ENCODE measurements around the gene RPL15.

DNA sequence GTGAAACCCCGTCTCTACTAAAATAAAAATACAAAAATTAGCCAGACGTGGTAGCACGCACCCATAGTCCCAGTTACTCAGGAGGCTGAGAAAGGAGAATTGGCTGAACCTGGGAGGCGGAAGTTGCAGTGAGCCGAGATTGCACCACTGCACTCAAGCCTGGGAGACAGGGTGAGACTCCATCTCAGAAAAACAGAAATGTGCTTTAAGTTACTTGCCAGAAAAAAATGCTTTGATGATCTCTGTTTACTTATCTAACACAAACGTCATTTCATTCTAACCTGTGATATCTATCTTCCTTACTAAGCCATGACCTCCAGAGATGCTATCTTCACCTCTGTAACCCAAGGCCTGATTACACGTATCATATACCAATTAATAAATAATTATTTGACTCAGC is 7.6 kb upstream of the RPL15 start:
- TF ChIP-seq CTCF (IDR thresholded peaks at IDR 0.05): no peak
- TF ChIP-seq POLR2A (IDR thresholded peaks at IDR 0.05): no peak
